ENCODE measurements around the gene CLCA4. TPM values are rescaled to one million over a fixed set of nuclear protein-coding genes. Genes with fewer than 3 reads are reported as not detected.

The CLCA4 gene
- total RNA-seq (2022; extraction: Qiagen RNA extraction), result not detected in 5 replicates

GRCh38 chr1:86546787-86547221, at the start of gene CLCA4:
CLCA4 (plus strand) TSS chr1:86547078; CDS start chr1:86547120, 42 bp downstream.

Other genes starting within 250 kb of the CLCA4 start
- 8.2 to 10.2 TPM (median 9.1 TPM) in 5 replicates for gene ODF2L, start 150.8 kb upstream of the CLCA4 start, total RNA-seq (2022; extraction: Qiagen RNA extraction)
- gene CLCA2, start 122.9 kb upstream of the CLCA4 start, total RNA-seq (2022; extraction: Qiagen RNA extraction), result 0.02 TPM in 1 of 5 replicates, not detected in the others
- gene CLCA1, start 78.2 kb upstream of the CLCA4 start, total RNA-seq (2022; extraction: Qiagen RNA extraction), result not detected in 5 replicates
- 33.4 to 39.2 TPM (median 36.5 TPM) in 5 replicates for gene SH3GLB1, start 157.5 kb downstream of the CLCA4 start, total RNA-seq (2022; extraction: Qiagen RNA extraction)